ENCODE measurements around the gene RASGRP3. TPM values are rescaled to one million over a fixed set of nuclear protein-coding genes. Genes with fewer than 3 reads are reported as not detected.

The RASGRP3 gene
- total RNA-seq, 1 experiment from 2014 or later = 0.84 TPM

DNA sequence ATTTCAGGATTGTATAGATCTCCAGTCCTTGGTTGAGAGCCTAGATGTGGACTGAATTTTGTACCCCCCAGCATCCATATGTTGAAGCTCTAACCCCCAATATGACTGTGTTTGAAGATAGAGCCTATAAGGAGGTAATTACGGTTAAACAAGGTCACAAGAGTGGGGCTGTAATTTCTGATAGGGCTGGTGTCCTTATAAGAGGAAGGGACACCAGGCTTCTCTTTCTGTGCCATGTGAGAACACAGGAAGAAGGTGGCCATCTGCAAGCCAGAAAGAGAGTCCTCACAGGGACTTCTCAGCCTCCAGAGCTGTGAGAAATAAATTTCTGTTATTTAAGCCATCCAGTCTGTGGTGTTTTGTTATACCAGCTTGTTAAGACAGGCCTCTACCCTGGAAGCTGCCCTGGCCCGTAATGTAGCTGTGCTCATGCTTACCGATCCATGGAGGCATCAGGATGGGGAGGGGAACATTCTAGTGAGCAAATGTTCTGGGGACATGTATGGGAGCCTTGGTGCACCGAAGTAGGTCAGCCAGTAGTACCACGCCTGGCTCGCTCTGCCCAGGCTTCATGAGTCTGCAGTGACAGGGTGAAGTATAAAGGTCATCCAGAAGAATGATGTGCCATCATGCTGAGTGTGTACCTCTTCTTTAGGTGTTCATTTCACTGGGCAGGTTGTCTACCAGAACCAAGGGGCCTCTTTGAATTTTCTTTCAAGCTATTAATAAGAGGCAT lies 16.1 kb downstream of the RASGRP3 start:
- DNase-seq (ENCODE audit: low read depth) = no peak

DNA sequence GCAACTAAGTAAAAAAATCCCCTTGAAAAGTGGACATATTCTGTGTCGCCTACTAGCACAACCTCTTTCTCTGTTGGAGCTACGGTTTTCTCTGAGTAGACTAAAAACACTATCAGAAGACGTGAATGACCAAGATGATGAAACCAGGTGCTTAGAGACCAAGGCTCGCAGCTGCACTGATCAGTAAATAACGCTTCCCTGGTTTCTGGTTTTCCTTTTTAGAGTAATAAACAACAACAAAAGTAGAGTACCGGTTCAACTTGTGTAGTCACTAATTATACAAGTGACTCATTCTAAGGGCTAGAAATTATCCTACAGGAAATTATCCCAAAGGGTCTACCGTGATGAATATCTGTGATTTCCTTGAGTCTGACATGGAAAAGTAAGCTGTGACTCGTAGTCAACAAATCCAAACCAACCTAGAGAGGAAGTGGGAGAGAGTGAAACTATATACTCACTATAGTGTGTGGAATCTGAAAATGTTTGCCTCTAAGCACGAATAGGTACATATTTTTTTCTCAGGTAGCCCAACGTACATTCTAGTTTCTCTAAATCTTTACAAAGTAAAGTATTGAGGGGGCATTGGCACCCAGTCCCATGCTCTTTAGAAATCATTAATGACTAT lies 17.8 kb downstream of the RASGRP3 start:
- DNase-seq (ENCODE audit: low read depth) = peak; percentile 37

DNA sequence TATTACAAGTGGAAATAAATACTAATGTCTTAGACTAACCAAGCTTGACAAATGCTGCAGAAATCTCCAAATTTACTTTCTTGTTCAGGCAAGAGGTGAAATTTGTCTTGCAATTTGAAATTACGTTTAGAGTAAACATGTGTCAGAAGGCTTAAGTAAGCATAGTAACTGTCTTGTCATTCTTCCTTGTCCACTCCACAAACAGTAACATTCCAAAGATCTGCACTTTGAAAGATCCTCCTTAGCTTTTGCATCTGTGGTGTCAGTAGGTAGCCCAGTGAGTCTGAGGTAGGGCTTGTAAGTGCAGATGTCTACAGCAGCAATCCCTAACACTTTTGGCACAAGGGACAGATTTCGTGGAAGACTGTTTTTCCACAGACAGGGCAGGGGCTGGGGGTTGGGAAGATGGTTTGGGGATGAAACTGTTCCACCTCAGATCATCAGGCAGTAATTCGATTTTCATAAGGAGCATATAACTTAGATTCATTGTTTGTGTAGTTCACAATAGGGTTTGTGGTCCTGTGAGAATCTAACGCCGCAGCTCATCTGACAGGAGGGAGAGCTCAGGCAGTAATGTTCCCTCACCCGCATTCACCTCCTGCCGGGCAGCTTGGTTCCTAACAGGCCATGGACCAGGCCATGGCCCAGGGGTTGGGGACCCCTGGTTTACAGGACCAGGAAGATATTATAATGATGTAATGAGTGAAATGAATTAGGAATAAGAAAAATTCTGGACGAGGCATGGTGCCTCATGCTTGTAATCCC lies 18.6 kb downstream of the RASGRP3 start:
- no peak for DNase-seq (ENCODE audit: low read depth)

DNA sequence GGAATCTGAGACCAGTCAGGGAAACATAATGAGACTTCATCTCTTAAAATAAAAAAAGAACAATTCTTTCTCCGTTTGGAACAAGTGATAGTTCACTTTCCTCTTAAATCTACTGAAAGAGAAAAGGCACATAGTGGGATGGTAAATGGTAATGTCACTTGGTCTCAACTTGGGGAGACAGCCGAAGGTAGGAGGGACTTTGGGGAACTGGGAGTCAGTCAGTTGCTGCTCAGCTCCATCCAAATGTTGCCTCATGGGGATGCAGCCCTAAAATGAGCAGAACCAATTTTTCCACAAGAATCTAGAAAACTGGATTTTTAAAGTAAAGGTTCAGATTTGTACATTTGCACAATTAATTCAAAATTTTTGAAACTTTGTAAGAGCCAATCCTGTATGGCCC lies 19.2 kb downstream of the RASGRP3 start:
- no peak for DNase-seq (ENCODE audit: low read depth)

DNA sequence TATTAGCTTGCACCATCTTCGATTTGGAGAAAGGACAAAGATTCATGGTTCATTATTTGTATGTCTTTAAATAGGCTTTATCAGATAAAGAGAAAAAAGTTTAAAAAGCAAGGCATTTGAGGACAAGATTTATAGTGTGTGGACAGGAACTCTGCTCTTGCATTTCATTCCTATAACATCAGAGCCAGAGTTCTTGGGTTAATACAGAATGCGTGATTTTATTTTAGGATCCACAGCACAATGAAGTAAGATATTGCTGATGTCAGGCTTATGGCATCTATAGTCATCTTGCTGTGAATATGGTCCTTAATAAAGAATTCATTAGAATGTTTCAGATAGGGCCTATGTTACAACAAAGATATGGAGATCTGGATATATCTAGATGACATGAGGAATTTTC lies 19.7 kb downstream of the RASGRP3 start:
- no peak for DNase-seq (ENCODE audit: low read depth)

DNA sequence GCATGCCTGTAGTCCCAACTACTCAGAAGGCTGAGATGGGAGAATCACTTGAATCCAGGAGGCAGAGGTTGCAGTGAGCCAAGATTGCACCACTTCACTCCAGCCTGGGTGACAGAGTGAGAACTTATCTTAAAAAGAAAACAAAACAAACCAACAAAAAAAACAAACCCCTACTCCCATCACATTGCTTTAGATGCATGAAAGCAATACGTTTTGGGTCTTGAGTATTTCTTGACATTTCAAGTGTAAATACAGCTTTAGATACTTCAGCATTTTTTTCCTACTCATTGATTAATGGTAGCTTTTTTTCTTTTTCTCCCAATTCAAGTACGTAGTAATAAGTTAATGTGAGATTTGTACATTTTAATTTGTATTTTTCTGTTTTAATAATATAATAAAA lies 20.3 kb downstream of the RASGRP3 start:
- DNase-seq (ENCODE audit: low read depth) = no peak

DNA sequence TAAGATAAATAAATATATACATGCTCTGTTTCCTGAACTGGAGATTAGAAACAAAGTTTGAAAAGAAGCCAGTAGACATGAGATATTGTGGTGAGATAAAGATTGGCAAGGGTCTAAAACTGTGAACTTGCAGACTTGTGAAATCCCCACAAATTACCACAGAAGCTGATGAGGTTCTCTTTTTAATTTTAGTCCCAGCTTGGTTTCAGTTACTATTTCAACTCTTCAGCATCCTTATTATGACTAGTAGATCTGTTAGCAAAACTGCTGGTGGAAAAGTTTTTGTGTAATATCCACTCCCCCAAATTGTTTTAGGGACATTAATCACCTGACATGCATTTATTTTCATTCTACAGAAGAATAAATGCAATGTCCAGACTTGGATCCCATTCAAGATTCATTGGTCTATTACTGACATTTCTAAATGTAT lies 20.8 kb downstream of the RASGRP3 start:
- DNase-seq (ENCODE audit: low read depth) = no peak

DNA sequence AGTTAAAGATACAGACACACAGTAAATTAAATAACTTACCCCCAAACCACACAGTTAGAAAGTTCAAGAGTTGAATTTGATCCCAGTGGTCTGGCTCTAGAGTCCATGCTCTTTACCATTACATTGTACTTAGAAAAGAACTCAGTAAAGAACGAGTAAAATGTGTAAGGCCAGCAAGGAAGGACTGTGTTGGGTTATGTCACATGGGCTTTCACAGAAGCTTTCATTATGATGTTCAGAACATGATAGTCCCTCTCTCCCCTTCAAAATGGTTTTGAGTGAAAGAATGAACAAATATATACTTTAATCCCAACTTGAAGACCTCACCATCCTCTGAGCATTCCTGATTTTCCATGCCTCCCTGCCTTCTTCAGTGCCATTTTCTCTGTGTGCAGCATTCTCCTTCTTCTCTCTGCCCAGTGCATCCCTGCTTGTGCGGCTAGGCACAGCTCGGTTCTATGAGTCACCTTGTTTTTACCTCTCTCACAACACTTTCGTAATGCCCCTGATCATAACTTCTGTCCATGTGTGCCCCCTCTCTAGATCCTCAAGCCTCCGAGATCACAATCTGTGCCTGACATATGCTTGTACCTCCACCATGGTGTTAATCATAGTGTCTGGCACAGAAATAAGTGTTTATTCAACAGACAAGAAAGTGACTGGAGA lies 22.0 kb downstream of the RASGRP3 start:
- DNase-seq (ENCODE audit: low read depth) = peak; percentile 37

DNA sequence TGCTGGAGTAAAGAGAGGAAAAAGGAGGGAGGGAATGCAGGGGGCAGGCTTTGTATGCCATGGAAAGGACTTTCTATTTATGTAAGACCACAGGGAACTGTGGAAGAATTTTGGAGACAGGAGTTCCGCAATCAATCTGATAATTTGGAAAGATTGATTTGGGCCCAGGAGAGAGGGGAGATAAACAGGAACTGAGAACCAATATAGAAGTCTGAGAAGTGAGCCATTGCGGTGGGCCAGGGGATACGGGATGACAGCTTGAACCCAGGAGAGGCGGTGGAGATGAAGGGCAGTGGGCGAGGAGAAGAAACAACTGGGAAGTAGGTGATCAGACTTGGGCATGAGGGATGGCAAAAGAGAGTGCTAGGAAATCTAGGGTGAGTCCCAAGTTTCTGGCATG lies 23.7 kb downstream of the RASGRP3 start:
- DNase-seq (ENCODE audit: low read depth) = no peak

DNA sequence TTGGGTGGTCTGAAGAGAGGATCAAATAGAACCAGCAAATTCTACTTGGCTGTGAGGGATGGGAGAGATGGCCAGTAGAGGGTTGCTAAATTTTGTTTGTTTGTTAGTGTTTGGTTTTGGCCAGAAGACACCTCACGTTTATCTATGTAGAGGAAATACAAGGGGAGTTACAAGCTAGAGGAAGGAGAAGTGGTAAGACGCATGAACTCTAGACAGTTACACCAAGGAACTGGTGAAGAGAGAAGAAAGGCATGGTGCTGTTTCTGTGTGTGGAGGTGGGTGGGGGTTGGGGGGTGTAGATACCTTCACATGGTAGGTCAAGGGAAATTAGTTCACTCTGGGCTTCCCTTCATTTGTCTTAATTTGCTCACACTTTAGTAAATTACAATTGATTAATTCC lies 25.6 kb downstream of the RASGRP3 start:
- DNase-seq (ENCODE audit: low read depth) = no peak

DNA sequence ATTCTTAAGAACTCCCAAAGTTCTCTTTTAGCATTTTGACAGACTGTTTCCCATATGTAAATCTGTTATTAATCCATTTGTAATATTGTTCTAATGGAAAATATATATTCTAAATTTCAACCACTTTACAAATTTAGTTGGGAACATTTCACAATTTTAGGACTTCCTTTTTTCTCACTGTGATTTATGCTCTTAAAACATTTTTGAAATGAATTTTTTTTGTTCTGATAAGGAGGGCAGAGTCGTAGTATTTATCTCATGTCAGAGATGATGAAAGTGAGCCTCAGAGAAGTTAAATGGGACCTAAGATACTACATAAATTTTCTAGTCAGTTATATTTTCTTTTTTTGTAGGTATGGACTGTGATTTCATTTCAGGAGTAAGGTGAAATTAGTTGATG lies 26.6 kb downstream of the RASGRP3 start:
- DNase-seq (ENCODE audit: low read depth) = no peak

DNA sequence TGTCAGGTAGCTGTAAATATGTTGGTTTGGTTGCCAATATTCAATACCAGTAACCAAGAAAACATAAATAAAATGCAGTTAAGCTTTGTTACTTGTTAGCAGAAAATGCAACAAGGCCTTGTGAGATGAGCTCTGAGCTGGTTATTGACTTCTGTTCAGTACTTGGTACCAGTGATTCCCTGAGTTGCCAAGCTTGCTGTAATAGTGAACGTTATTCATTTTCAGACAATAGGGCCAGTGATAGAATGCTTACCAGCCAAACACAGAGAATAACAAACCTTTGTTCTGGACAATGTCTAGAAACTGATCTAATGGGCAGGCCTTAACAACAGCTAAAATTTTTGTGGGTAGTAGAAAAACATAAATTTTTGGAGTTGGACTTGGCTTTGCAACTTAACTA lies 29.5 kb downstream of the RASGRP3 start:
- DNase-seq (ENCODE audit: low read depth) = no peak

DNA sequence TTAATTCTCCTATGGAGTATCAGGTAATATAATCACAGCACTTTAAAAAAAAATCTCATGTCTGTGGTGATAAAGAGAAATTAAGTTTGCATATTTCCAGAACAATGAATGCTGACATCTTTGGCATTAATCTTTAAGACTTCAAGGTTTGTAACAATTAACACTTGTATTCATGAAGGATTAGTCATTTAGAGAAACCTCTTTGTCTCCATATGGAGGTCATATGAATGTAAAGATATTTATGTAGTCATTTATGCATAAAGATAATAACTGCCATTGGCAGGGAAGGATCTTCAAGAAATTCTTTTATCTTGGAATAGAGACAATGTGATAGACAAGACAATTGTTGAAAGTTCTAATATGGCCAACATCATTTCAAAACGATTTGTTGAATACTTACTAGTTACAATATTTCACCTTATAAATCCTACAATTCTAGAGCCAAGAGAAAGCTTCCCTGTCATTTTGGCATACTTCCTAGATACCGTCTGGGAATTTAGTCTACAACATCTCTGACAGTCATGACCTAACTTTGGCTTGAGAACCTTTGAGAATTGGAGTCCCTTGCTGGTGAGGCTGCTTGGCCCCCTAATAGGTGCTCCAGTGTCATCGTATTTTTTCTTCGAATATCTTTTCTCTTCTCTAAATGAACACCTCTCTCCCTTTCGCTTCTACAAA lies 33.6 kb downstream of the RASGRP3 start:
- DNase-seq (ENCODE audit: low read depth) = no peak

DNA sequence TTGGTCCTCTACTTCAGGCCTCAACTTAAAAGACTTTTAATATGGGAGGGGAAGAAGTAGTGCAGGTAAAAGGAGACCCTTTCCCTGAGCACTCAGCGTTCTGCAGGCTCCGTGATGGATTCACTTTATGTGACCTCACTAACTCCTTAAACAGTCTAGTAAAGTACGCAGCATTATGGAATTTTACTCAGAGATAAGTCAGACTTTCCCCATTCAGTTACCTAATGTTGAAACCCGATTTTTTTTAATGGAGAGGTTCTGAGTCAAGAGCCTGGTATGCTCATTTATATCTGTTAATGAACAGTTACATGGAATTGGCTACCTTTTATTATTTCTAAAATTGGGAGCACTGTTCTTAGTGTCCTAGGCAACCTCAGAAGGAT lies 34.1 kb downstream of the RASGRP3 start:
- no peak for DNase-seq (ENCODE audit: low read depth)

DNA sequence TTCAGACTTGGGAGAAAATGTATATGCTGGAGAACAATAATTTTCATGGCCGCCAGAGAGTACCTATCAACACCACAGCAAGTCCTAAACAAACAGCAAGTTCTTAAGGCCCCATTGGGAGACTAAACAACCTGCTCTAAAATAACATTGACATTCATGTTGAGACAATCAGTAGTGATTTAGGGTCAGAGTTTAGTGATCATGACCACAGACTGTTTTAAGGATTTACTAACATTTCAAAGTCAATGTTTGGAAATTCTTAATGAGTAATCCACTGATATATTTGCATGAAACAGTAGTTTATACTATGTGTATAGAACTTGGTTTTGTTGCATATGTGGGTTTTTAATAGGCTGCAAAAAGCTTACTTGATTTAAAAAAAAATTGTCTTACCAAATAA lies 34.7 kb downstream of the RASGRP3 start:
- no peak for DNase-seq (ENCODE audit: low read depth)

DNA sequence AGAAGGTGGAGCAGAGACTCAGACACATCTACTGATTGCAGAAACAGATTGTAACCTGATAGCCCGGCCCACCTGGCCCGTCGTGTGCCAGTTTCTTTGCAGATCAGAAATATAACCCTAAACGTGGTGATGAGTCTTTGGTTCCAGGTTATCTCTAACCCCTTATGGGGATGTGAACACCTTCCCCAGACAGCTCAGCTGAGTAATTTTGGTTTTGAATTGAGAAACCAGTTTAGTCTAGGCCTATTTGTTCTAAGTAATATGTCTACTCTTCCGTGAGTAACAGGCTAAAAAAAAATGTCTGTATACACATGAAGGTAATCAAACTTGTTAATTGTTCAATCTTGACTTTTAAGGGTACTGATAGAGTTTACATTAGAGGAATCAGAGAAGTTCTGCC lies 35.7 kb downstream of the RASGRP3 start:
- DNase-seq (ENCODE audit: low read depth) = no peak

DNA sequence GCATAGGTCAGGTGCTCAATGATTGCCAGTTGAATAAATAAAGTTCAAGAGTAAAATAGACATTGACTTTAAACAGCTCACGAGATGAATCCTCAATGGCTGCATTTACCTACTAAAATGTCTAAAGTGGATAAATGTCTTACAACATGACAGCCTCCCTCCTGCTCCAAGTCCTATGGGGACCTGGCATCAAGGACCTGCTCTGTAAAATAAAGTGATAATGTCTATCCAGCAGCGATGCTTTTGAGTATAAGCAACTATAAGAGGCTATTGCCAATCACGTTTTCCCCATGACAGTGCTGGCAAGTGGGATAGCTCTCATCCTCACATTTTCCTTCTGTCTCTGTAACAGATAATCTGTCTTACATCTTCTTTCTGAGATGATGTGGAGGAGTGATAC lies 37.0 kb downstream of the RASGRP3 start:
- no peak for DNase-seq (ENCODE audit: low read depth)

DNA sequence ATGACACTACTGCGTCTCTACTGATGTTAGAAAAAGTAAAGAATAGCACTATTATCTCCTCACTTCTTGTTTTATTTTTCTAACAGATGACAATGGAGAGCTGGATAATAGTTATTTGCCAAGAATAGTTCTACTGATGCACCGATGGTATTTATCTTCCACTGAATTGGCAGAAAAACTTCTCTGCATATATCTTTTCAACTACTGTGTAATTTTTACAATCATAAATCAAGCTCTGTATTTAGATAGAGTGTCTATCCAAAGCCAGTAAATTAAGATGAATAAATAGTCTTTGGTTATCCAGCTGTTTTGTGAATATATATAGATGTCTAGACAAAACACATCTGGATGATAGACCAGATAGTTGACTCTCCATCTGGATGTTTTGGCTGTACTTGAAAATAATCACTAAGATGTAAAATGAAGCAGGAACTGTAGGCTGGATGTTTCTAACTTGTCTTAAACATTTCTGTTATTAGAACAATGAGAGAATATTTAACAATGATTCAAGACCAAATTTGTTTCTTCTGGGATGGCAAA lies 40.1 kb downstream of the RASGRP3 start:
- DNase-seq (ENCODE audit: low read depth) = no peak

DNA sequence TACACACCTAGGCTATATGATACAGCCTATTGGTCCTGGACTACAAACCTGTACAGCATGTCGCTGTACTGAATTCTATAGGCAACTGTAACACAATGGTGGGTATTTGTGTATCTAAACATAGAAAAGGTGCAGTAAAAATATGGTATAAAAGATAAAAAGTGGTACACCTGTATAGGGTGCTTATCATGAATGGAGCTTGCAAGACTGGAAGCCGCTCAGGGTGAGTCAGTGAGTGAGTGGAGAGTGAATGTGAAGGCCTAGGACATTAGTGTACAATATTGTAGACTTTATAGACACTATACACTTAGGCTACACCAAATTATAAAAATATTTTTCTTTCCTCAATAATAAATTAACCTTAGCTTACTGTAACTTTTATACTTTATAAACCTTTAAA lies 41.8 kb downstream of the RASGRP3 start:
- no peak for DNase-seq (ENCODE audit: low read depth)

DNA sequence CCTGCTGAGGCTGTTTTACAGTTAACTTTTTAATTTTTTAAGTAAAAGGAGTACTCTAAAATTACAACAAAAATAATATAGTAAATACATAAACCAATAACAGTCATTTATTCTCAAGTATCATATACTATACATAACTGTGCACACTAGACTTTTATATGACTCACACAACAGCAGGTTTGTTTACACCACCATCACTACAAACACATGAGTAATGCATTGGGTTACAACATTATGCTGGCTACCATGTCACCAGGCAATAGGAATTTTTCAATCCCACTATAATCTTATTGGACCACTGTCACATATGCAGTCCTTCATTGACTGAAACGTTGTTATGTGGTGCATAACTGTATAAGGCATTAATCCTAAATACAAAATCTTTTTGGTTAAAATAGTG lies 42.5 kb downstream of the RASGRP3 start:
- peak; percentile 31 for DNase-seq (ENCODE audit: low read depth)

DNA sequence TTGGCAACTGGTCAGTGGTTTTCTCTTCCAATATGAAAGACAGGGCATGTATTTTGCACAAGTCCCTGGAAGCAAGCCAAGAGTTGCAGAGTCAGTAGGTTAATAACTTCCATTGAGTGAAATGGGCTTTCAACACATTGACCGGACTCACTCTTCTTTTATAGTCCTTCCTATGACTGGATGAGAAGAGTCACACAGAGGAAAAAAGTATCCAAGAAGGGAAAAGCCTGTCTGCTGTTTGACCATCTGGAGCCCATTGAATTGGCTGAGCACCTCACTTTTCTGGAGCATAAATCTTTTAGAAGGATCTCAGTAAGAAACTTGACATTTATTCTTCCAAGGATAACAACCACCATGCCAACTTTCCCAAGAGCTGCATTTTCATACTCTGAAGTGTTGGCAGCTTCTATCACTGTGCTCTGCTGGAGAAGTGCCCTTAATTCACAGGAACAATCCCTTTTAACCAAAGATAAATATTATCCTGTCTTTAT lies 45.4 kb downstream of the RASGRP3 start:
- no peak for DNase-seq (ENCODE audit: low read depth)

Data from HT1080 (cell line).